ENCODE measurements around the gene MSRB3.

MSRB3 gene

GRCh38 chr12:65419284-65420072 lies 141.0 kb downstream of the MSRB3 start:
- no peak for TF ChIP-seq CTCF (IDR thresholded peaks at IDR 0.05; ENCODE audit: low read depth, low read length, missing control alignments)
- no peak for DNase-seq (ENCODE audit: extremely low read depth, low read depth)
- no peak overlapping the region for H3K4me3 ChIP-seq (replicated peaks; ENCODE audit: low read depth, low read length)

- TF ChIP-seq CTCF (IDR thresholded peaks at IDR 0.05; ENCODE audit: low read depth, low read length, missing control alignments): no peak
- no peak overlapping the region for H3K4me3 ChIP-seq (replicated peaks; ENCODE audit: low read depth, low read length)
- no peak for DNase-seq (ENCODE audit: extremely low read depth, low read depth)
These were observed 142.5 kb downstream of the MSRB3 start for GRCh38 chr12:65420941-65421340.

GRCh38 chr12:65427646-65428045 lies 149.2 kb downstream of the MSRB3 start:
- TF ChIP-seq CTCF (IDR thresholded peaks at IDR 0.05; ENCODE audit: low read depth, low read length, missing control alignments): no peak
- DNase-seq (ENCODE audit: extremely low read depth, low read depth): no peak
- no peak overlapping the region for H3K4me3 ChIP-seq (replicated peaks; ENCODE audit: low read depth, low read length)

- no peak for TF ChIP-seq CTCF (IDR thresholded peaks at IDR 0.05; ENCODE audit: low read depth, low read length, missing control alignments)
- DNase-seq (ENCODE audit: extremely low read depth, low read depth): no peak
- H3K4me3 ChIP-seq (replicated peaks; ENCODE audit: low read depth, low read length): no peak overlapping the region
These were observed 151.5 kb downstream of the MSRB3 start for GRCh38 chr12:65430006-65430405.

- TF ChIP-seq CTCF (IDR thresholded peaks at IDR 0.05; ENCODE audit: low read depth, low read length, missing control alignments): no peak
These were observed 152.3 kb downstream of the MSRB3 start for GRCh38 chr12:65430571-65431306.

GRCh38 chr12:65432114-65432513 lies 153.6 kb downstream of the MSRB3 start:
- DNase-seq (ENCODE audit: extremely low read depth, low read depth): no peak
- H3K4me3 ChIP-seq (replicated peaks; ENCODE audit: low read depth, low read length): no peak overlapping the region
- TF ChIP-seq CTCF (IDR thresholded peaks at IDR 0.05; ENCODE audit: low read depth, low read length, missing control alignments): no peak

More at GRCh38 chr12:65430571-65431306, 152.3 kb downstream of the MSRB3 start:
- DNase-seq (ENCODE audit: extremely low read depth, low read depth): peak; percentile 48
- H3K4me3 ChIP-seq (replicated peaks; ENCODE audit: low read depth, low read length): no peak overlapping the region

Data from HFF-Myc (cell line).